Skeletal muscle tissue (tissue), 4 donors: ENCODE data around the gene LCMT2. TPM values are rescaled to one million over a fixed set of nuclear protein-coding genes. Genes with fewer than 3 reads are reported as not detected.

Source experiments
- H3K27ac ChIP-seq: one replicate; pipeline ENCODE4 v1.7.0; 2013; ENCODE audit warnings: mild to moderate bottlenecking, low read depth, low read length, inconsistent platforms
- H3K27me3 ChIP-seq, 3 donors: one replicate each; pipeline ENCODE4 v1.7.0; 2013; ENCODE audit warnings: low read length in 3 of 3; ENCODE audit not compliant: control insufficient read depth in 3 of 3, insufficient read depth in 3 of 3
- H3K36me3 ChIP-seq, 3 donors: one replicate each; pipeline ENCODE4 v1.7.0; 2013; ENCODE audit warnings: low read length in 3 of 3; ENCODE audit not compliant: control insufficient read depth in 3 of 3, insufficient read depth in 3 of 3
- H3K4me1 ChIP-seq, 3 donors: one replicate each; pipeline ENCODE4 v1.7.0; 2013; ENCODE audit warnings: low read length in 3 of 3, mild to moderate bottlenecking in 3 of 3; ENCODE audit not compliant: control insufficient read depth in 3 of 3, insufficient read depth in 3 of 3
- H3K4me3 ChIP-seq, 3 donors: one replicate each; pipeline ENCODE4 v1.7.0; 2013; ENCODE audit warnings: low read length in 3 of 3
- H3K9ac ChIP-seq, 3 donors: one replicate each; pipeline ENCODE4 v1.7.0; 2013; ENCODE audit warnings: low read length in 3 of 3, mild to moderate bottlenecking in 3 of 3, moderate library complexity in 2 of 3, low read depth in 1 of 3
- H3K9me3 ChIP-seq, 3 donors: one replicate each; pipeline ENCODE4 v1.7.0; 2013; ENCODE audit warnings: low read length in 3 of 3; ENCODE audit not compliant: control insufficient read depth in 3 of 3
- total RNA-seq: library from RNA; depleted of rRNA; stranded (reverse); fragments of >200 nt; gene quantifications from one replicate; pipeline ENCODE4 v1.2.3, GENCODE V29; 2014
- donor health status: Osteomylitis.

Gene LCMT2
- total RNA-seq, 1 donor from 2014 or later: 5.7 TPM

DNA sequence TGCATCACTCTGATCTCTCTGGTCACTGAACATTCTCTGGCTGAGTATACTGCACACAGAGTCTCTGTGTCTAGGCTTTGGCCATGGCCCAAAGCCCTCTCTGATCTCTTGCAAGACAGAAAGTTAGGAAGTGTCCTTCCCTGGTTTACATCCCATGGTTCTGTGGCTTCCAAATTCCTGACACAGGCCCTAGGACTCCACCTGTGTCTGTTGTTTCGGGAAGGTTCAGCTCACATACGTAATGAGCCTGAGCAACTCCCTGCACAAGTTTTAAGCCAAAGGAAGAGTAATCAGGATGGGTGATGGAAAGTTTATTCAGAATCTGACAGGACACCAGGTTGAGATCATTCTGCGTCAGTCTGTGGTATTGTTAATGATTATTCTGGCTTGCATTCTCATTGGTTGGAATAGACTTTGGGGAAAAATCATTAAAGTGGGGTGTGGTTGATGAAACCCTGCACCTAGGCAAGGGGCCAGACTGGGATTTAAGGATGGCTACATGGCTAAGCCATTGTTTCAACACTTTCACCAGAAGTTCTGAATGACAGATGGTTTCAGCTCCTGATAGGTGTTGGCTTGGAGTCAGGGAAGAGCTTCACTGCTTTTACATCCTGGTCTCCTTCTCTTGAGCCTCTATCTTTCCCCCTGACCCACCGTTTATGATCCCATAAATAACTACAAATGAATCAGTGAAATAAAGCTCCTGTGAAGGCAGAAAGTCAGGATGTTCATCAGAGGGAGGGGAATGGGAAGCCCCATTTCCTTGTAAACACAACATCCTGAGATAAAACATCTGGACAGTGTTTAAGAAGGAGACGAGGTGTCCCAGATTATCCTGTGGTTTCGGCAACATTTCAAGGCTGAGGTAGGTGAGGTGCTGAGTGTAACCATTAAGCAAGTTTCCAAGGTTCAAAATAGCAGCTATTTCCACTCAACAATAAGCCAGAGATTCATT, 14.1 kb downstream of the LCMT2 start:
- H3K4me1 ChIP-seq: no peaks in the 10 kb centered on the region
- no peak overlapping the region for H3K27ac ChIP-seq
- H3K9me3 ChIP-seq: no peaks in the 10 kb centered on the region
- peaks cover 0 to 8% (median 5%) of the 10 kb centered on the region in 3 donors for H3K27me3 ChIP-seq
- no peak overlapping the region for H3K9ac ChIP-seq
- no peaks in the 10 kb centered on the region for H3K36me3 ChIP-seq
- no peak overlapping the region for H3K4me3 ChIP-seq

- no peaks in the 10 kb centered on the region for H3K9me3 ChIP-seq
- no peak overlapping the region for H3K27ac ChIP-seq
- H3K36me3 ChIP-seq: no peaks in the 10 kb centered on the region
- H3K4me3 ChIP-seq: no peak overlapping the region
- peaks cover 0 to 12% (median 5%) of the 10 kb centered on the region in 3 donors for H3K27me3 ChIP-seq
- no peak overlapping the region for H3K9ac ChIP-seq
- H3K4me1 ChIP-seq: no peaks in the 10 kb centered on the region
Observed at GRCh38 chr15:43314171-43314570, 16.2 kb downstream of the LCMT2 start.

DNA sequence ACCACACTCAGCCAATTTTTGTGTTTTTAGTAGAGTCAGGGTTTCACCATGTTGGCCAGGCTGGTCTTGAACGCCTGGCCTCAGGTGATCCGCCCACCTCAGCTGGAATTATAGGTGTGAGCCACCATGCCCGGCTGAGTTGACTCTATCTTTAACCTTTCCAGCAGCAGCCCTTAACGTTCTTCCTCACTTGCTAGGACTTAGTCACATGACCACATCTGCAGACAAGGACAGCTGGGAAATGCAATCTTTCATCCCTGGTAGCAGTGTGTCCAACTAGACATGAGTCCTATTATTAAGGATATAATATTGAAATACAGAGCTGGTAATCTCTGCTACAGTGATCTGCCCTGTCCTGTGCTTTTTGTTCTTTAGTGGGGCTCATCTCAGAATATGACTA, 18.0 kb downstream of the LCMT2 start:
- Histone ChIP-seq H3K4me1 (no peaks in the 10 kb centered on the region), H3K27ac (no peak overlapping the region), H3K36me3 (no peaks in the 10 kb centered on the region), H3K9ac (no peak overlapping the region), H3K9me3 (no peaks in the 10 kb centered on the region), H3K27me3 (peaks cover 3 to 15% (median 8%) of the 10 kb centered on the region in 3 donors), H3K4me3 (no peak overlapping the region)

DNA sequence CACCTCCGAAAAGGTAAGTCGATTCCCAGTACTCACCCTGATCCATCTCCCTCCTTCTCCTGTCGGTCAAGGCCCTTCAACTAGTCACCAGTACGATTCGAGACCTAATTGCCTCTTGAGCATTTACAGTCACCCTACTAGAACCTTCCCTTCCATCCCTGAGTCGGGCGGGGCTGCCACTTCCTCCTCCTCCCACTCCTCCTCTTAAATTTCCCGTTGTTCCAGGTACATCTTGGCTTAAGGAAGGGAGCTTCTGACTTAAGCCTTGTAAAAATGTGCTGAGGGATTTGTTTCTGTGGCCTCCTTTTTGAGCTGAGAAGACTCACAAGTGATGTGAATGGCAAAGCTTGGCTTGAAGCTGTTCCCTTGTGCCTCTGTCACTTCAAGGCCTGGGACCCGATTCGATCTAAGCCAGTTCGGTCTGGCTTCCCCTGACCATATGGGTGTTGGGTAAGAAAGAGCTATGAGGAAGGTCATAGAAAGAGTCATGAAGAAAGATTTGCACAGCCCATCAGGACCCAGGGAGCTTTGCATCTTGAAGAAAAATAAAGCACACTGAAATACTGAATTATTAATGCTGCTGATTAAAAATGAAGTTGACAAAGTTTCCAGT, 28.1 kb downstream of the LCMT2 start, which contains the start of gene TGM7:
TSS of gene TGM7 (minus strand) at position 51 of the 613 bp plus-strand sequence.
- no peaks in the 10 kb centered on the region for H3K36me3 ChIP-seq
- H3K27ac ChIP-seq: no peak within 1 kb of the TSS
- no peaks in the 10 kb centered on the region for H3K9me3 ChIP-seq
- H3K4me1 ChIP-seq: no peaks in the 10 kb centered on the region
- H3K9ac ChIP-seq: no peak within 1 kb of the TSS
- peaks cover 0 to 11% (median 3%) of the 10 kb centered on the region in 3 donors for H3K27me3 ChIP-seq
- H3K4me3 ChIP-seq: no peak within 1 kb of the TSS

- Histone ChIP-seq H3K9ac (no peak overlapping the region), H3K27me3 (peaks cover 0 to 9% (median 8%) of the 10 kb centered on the region in 3 donors), H3K9me3 (no peaks in the 10 kb centered on the region), H3K4me3 (no peak overlapping the region), H3K4me1 (no peaks in the 10 kb centered on the region), H3K27ac (no peak overlapping the region), H3K36me3 (no peaks in the 10 kb centered on the region)
Observed at GRCh38 chr15:43299884-43300283, 30.5 kb downstream of the LCMT2 start.

DNA sequence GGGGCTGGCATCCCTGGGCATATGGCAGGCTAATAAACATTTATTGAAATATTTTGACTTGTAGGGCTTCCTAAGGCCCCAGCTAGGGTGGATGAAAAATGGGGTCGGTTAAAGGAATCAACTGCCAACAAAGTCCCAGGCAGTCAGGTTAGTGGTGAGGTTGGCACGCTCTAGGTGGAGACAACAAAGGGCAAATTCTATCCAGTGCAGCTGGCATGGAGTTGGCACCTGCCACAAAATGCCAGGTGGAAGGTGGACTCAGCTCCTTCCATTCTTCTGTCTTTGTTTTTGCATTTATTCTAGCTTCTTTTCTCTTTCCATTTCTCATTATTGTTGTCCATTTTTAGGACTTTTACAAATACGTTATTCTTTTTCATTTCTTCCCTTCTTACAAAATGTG, 31.0 kb downstream of the LCMT2 start:
- no peak overlapping the region for H3K4me3 ChIP-seq
- H3K27ac ChIP-seq: no peak overlapping the region
- peaks cover 2 to 13% (median 9%) of the 10 kb centered on the region in 3 donors for H3K27me3 ChIP-seq
- H3K36me3 ChIP-seq: no peaks in the 10 kb centered on the region
- H3K4me1 ChIP-seq: no peaks in the 10 kb centered on the region
- no peak overlapping the region for H3K9ac ChIP-seq
- H3K9me3 ChIP-seq: no peaks in the 10 kb centered on the region

DNA sequence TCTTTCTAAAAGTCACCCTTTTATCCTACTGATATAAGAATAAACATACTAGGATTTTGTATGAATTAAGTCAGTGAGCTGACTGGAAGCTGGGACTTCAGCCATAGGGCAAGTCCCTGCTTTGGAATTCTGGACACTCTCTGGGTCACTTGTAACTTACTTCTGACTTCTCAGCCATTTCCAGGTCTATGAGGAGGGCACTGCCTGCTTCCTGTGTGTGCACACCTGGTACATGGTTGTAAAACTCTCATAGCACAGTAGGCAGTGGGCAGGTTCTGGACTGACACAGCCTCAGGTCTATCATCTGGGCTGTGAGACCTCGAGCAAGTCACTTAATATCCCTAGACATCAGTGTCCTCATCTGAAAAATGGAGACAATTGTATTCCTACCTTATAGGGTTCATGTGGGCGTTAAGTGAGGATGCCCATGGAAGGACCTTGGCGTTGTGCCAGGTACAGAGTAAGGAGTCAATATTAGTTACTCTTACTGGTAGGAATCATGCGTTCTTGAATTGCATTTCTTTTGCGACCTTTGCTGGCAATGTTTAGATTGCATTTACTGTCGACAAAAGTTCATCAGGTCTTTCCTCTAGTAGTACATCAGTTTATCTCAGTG, 36.2 kb downstream of the LCMT2 start:
- H3K9ac ChIP-seq: no peak overlapping the region
- H3K4me3 ChIP-seq: no peak overlapping the region
- H3K27ac ChIP-seq: no peak overlapping the region
- H3K4me1 ChIP-seq: peaks cover 3 to 12% (median 8%) of the 10 kb centered on the region in 3 donors
- H3K27me3 ChIP-seq: peaks cover 13 to 22% (median 14%) of the 10 kb centered on the region in 3 donors
- H3K9me3 ChIP-seq: no peaks in the 10 kb centered on the region
- no peaks in the 10 kb centered on the region for H3K36me3 ChIP-seq

DNA sequence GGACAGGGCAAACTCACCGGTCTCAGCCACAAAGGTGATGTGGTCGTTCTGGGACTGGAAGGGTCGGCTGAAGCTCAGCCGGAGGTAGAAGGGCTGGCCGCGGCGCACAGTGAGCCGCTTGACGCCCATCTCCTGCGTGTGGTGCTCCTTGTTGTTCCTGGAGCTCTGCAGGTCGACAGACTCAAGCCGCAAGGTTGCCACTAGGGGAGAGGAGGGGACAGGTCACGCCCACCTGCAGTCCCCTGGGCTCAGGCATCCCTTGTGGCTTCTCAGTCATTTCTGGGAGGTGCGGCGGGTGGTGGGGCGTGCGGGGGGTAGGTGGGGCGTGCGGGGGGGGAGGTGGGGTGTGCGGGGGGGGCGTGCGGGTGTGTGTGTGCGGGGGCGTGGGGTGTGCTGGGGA, 36.9 kb downstream of the LCMT2 start:
- Histone ChIP-seq H3K9me3 (no peaks in the 10 kb centered on the region), H3K4me3 (peak overlapping the region in 1 of 3 donors; percentile 13), H3K27ac (no peak overlapping the region), H3K36me3 (no peaks in the 10 kb centered on the region), H3K9ac (no peak overlapping the region), H3K27me3 (peaks cover 13 to 22% (median 14%) of the 10 kb centered on the region in 3 donors), H3K4me1 (peaks cover 3 to 12% (median 8%) of the 10 kb centered on the region in 3 donors)

- H3K27ac ChIP-seq: no peak overlapping the region
- H3K4me1 ChIP-seq: peaks cover 3 to 12% (median 8%) of the 10 kb centered on the region in 3 donors
- H3K9ac ChIP-seq: no peak overlapping the region
- H3K27me3 ChIP-seq: peaks cover 9 to 19% (median 13%) of the 10 kb centered on the region in 3 donors
- no peaks in the 10 kb centered on the region for H3K9me3 ChIP-seq
- no peak overlapping the region for H3K4me3 ChIP-seq
- no peaks in the 10 kb centered on the region for H3K36me3 ChIP-seq
Observed at GRCh38 chr15:43292375-43293078, 37.8 kb downstream of the LCMT2 start.
